ENCODE data around the gene UBAC1.
"Not testable (repeated sequence)": the region's sequence is repeated elsewhere in the genome, so short reads cannot be mapped to it uniquely, and the experiment has no call there.

Gene UBAC1

DNA sequence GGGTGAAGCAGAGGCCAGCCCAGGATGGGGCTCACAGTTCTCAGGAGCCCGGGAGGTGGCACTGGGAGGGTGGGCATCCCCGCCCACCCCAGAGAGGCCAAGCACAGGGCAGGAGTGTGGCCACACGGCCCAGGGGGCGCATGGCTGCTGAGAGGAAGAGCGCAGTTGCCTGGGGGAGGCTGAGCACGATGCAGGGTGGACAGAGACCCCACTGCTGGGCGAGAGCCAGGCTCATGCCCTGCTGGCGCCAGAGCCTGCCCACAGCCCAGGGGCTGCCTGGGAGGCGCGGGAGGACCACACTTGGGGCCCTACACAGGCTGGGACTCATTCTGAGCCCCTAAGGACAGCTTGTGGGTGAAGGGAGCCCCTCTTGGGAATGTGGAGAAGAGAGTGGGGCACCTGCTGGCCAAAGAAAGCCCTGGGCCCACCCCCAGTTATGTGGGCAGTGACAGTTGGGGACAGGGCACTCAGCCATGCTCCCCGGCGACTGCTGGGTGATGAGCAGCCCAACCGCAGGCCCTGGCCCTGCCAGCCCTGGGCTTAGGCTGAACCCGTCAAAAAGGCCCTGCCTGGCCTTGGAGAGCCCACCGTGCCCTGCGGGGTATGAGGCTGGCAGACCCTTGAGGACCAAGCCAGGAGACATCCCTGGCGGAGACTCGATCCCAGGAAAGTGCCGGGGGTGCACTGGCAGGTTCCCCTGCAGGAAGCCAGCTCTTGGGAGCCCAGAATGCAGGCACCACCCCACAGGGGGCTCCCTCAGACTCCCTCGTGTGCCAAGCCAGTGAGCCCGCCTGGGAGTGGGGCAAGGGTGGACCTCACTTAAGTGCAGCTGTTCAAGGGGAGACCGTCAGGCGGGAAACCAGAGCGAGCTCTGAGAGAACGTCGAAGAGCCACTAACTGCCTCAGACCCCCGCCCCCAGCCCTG is 32.2 kb downstream of the UBAC1 start:
- in situ Hi-C loops (cut with MboI; ENCODE audit: low pct_unique_long_range_greater_than_20kb, low sequenced_read_pairs) = no loop called here

DNA sequence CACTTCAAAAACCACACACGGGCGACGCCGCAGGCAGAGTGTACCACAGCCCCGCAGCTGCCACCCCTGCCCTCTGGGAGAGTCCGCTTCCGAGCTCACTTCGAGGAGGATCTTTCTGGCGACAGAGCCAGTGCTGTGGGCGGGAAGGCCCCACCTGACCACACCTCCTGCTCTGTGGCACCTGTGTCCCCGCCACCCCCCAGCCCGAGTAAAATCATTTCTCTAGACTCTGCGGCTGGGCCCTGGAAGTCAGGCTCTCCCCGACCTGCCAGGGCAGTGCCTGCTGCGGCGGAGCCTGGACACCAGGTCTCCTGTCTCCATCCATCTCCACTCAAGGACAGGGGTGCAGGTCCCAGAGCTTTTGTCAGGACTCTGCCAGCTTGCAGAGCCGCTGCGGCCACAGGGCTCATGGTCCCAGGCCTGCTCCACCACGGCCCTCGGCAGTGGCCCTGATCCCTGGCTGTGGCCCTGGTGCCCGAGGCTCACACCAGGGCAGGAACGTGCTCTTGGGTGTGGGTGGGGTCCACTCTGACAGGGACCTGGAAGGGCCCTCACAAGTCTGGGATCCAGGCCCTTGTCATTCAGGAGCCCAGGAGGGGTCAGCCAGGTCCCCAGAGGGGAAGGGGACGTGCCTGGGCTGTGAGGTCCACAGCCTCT is 33.0 kb downstream of the UBAC1 start:
- in situ Hi-C loops (cut with MboI; ENCODE audit: low pct_unique_long_range_greater_than_20kb, low sequenced_read_pairs) = no loop called here
- DNase-seq = no peak

More for the DNA sequence above, 32.2 kb downstream of the UBAC1 start:
- DNase-seq = no peak

DNA sequence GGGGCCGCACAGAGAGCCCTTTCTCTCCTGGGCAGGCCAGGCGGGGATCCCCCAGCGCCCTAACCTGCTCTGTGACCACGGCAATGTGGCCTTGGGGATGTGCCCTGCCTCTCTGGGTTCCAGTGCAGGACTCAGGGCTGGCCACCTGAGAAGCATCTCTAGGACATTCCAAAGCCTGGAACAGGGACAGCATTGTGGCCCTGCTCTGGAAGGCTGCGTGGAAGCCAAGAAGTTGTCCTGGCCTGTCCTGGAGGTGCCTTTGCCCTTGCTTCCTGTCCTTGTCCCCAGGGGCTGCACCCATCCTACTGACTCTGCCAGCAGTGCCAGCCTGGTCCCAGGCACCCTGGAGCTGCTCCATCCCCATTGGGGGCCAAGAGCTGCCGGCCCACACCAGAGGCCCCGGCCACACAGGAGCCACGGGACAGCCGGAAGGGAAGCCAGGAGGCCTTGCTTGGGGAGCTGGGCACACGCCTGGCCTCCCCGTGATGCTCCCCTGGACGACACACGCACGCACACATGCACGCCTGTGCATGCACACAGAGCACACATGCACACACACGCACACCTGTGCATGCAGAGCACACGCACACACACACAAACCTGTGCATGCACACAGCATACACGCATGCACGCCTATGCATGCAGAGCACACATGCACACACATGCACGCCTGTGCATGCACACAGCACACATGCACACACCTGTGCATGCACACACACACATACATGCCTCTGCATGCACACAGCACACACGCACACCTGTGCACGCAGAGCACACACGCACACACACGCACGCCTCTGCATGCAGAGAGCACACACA is 33.8 kb downstream of the UBAC1 start:
- in situ Hi-C loops (cut with MboI; ENCODE audit: low pct_unique_long_range_greater_than_20kb, low sequenced_read_pairs) = no loop called here
- no peak for DNase-seq

DNA sequence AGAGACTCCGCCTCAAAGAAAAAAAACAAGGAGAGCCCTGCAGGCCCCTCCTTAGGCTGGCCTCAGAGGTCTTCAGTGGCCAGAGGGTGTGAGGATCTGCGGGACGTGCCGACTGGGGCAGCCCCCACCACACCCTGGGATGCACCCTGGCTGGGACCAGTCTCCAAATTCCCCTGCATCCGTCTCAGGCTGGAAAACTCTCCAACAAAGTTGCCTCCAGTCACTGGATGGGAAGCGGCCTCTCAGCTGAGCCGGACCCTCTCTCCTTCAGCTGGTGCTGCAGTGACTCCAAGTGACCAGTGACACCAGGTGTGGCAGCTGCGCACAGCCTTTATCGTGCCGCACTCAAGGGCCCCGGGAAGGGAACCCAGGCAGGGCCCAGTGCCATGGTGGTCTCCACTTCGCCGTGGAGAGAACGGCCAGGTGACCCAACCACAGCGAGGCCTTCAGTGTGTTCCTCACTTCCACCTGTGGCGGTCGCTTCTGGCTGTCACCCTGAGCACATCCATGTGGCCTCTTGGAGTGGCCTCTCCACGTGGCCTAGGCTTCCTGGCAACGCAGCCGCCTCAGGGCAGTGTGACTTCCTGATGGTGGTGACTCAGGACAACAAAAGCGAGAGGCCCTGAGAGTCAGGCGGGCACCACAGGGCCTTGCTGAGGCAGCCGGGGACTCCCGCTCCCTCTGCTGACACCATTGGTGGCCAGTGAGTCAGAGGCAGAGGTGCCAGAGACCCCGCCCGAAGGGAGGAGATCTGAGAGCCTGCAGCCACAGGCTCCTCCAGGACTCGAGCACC is 34.6 kb downstream of the UBAC1 start:
- in situ Hi-C loops (cut with MboI; ENCODE audit: low pct_unique_long_range_greater_than_20kb, low sequenced_read_pairs) = no loop called here
- DNase-seq = no peak

DNA sequence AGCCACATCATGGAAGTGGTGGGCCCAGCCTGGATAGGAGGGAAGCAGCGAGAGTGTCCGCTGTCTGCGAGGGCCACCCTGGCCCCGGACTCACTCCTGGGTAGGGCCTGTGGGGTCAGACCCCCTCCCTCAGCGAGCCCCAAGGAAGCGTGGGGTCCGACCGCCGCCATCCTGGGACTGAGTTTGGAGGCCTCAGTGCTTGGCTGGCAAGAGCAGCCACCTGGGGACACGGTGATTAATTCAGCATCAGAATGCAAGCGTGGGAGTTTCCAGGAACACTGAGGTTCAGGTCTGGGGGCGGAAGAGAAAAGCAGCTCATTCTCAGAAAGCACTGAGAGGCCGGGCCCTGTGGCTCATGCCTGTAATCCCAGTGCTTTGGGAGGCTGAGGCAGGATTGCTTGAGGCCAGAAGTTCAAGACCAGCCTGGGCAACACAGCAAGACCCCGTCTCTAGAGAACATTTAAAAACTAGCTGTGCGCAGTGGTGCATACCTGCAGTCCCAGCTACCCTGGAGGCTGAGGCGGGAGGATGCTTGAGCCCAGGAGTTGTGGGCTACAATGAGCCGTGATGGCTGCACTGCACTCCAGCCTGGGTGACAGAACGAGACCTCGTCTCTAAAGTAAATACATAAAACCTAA is 35.6 kb downstream of the UBAC1 start:
- no peak for DNase-seq
- in situ Hi-C loops (cut with MboI; ENCODE audit: low pct_unique_long_range_greater_than_20kb, low sequenced_read_pairs) = no loop called here

DNA sequence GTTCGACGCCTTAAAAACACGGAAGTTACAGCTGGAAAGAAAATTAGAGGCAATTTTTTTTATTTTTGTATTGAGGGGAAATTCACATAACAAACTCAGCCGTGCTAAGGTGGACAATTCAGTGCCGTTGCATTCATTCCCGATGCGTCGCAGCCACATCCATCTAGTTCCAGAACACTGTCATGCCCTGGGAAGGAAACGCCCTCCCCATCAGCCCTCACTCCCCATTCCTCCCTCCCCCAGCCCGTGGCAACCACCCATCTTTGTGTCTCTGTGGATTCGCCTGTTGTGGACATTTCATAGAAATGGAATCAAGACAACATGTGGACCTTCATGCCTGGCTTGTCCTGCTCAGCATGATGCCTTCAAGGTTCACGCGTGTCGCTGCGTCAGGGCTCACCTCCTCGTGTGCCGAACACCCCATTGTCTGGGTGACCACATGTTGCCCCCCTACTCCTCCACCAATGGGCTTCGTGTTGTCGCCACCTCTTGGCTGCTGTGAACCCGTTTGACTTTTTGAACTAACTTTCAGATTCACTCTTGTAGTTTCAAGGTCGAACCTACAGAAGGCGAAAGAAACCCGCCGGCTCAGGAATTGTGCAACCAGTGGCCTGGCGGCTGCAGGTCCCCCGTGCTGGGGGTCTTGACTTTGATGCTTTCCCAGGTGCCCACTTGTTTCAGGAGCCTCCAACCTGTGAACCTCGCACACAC is 36.4 kb downstream of the UBAC1 start:
- DNase-seq = no peak
- in situ Hi-C loops (cut with MboI; ENCODE audit: low pct_unique_long_range_greater_than_20kb, low sequenced_read_pairs) = no loop called here

DNA sequence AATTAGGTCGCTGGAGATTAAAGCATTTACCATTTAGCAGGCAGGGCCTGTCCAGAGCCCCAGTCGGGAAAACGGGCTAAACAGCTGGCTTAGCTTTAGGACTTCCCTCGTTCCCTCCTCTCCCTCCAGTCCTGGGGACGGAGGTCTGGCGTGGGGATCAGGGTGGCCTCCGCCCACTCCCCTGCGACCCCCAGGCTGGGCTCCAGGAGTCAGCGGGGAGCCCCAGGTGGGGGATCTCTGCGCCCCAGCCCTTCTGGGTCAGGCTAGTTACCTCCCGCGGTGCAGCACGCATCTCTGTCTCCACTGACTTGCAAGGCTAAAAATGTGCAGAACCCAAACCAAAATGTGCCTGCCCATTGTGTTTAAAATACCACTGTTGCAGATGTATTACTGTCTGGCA is 37.7 kb downstream of the UBAC1 start:
- in situ Hi-C loops (cut with MboI; ENCODE audit: low pct_unique_long_range_greater_than_20kb, low sequenced_read_pairs) = no loop called here
- no peak for DNase-seq

DNA sequence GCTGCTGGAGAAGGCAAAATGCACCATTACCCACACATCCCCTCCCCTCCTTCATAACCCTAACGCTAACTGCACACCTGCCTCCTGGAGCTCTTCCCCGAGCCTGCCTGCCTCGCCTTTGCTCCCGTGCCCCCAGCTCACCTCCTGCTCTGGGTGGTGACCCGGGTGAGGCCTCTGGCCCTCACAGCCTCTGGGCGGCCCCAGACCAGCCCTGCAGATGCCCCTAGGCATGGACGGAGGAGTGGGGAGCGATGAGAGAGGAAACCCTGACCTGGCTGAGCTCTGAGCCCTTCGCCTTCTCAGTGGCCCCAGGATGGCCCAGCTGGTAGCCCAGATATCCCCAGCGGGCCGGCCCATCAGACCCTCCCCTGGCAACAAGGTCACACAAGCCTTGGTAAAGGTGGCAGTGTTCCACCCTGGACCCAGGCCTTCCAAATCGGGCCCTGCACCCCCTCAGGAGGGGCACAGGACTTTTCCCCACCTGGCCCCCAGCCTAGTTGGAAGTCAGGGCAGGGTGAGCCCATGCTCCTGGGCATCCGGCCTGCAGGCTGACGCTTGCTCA is 39.3 kb downstream of the UBAC1 start:
- no peak for DNase-seq
- in situ Hi-C loops (cut with MboI; ENCODE audit: low pct_unique_long_range_greater_than_20kb, low sequenced_read_pairs) = no loop called here

DNA sequence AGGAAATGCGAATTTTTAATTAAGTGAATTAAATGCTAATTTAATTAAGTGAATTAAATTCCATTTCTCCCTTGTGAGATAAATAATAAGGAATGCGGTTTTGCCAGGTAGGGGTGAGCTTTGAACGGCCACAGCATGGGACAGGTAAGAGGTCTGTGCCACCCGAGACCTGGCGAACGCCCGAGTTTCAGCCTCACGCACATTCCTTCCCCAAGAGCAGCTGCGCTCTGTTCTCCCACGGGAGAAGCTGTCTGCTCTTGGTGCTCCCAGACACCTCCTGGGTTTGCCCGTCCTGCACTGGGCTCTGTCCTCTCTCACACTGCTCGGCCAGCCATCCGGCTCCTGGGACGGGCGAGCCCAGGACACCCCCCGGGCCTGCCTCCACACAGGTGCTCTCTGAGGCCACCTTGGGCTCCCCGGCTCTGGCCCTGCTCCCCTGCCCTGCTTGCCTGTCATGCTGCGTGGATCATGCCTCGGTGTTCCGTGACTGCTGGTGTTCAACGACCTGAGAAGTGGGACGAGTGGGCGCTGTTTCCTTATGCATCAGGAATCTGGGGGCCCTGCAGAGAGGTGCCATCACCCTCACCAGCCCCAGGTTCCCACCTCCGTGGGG is 40.1 kb downstream of the UBAC1 start:
- in situ Hi-C loops (cut with MboI; ENCODE audit: low pct_unique_long_range_greater_than_20kb, low sequenced_read_pairs) = no loop called here
- no peak for DNase-seq

DNA sequence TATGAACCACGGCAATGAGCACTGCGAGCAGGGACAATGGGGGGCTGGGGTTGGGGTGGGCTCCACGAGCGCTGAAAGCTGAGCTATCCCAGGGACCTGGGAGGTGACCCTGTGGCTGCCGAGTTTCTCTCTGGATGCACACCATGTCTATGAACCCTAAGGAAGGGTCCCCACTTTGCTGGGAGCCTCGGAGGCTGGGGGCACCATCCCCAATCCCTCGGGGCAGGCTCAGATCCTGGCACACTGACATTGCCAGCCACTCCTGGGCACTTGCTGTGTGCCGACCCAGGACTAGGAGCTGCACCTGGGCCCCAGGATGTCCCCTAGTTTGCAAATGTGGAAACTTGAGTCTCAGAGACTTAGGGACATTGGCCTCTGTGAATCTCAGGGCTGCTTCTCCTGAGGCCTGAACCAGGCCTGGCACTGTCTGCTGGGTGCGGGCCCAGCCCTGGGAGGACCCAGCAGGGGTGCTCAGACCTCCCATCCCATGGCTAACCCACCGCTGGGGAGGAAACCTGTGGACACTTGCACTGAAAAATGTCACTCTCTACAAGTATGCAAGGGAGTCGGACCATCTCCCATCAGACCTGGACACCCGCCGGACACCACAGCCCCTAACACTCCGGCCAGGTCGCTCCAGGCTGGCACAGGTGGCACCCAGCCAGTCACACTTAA is 40.8 kb downstream of the UBAC1 start:
- no peak for DNase-seq
- in situ Hi-C loops (cut with MboI; ENCODE audit: low pct_unique_long_range_greater_than_20kb, low sequenced_read_pairs) = no loop called here

DNA sequence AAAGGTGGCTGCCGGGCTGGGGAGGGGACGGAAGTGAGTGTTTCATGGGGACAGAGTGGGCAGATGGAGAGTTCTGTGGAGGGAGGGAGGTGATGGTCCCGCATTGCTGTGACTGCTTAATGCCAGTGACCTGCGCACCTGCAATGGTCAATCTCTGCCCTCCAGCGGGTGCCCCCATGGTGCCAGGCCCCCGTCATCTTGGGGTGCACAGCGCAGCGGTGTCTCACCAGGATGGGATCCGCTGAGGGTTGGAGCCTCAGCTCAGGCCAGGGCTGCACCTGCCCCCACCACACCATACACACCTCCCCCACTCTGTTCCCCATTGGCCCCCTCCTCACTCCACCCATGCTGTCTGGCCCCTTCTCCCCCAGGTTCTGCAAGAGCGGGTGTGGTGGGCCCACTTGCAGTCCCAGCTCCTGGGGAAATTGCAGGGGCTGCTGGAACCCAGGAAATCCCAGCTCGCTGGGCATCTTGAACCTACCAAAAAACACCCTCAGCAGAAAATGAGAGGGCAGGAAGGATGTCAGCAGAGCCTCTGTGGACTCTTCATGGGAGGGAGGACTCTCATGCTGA is 41.8 kb downstream of the UBAC1 start:
- DNase-seq = no peak
- in situ Hi-C loops (cut with MboI; ENCODE audit: low pct_unique_long_range_greater_than_20kb, low sequenced_read_pairs) = no loop called here

DNA sequence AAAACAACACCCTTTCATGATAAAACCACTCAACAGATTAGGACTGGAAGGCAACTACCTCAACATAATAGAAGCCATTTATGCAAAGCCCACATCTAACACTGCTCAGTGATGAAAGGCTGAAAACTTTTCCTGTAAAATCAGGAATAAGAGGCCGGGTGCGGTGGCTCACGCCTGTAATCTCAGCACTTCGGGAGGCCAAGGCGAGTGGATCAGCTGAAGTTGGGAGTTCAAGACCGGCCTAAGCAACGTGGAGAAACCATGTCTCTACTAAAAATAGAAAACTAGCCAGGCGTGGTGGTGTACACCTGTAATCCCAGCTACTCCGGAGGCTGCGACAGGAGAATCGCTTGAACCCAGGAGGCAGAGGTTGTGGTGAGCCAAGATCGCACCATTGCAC is 44.9 kb downstream of the UBAC1 start:
- in situ Hi-C loops (cut with MboI; ENCODE audit: low pct_unique_long_range_greater_than_20kb, low sequenced_read_pairs); DNase-seq: not testable (repeated sequence)

DNA sequence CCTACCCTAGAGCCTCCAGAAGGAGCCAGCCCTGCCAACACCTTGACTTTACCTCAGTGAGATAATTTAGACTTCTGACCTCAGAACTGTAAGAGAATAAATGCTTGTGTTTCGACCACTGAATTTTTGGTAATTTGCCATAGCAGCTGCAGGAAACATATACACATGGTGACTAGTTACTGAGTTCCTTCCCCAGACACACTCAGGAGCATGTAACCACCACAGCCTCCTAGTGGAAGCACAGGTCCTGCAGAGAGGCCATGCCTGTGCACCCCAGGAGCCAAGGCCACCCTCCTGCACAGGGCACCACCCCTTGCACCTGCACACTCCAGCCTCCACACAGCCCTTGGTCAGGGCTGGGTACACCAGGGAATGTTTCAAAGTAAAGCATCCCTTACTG is 46.3 kb downstream of the UBAC1 start:
- no peak for DNase-seq
- in situ Hi-C loops (cut with MboI; ENCODE audit: low pct_unique_long_range_greater_than_20kb, low sequenced_read_pairs) = no loop called here

DNA sequence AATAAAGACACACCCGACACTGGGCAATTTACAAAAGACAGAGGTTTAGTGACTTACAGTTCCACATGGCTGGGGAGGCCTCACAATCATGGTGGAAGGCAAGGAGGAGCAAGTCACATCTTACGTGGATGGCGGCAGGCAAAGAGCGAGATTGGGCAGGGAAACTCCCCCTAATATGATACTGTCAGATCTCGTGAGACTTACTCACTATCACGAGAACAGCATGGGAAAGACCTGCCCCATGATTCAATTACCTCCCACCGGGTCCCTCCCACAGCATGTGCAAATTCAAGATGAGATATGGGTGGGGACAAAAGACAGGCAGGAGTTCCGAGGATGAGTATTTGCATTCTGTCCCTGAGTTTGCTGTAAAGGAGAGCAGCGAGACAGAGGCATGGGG is 49.9 kb downstream of the UBAC1 start:
- DNase-seq; in situ Hi-C loops (cut with MboI; ENCODE audit: low pct_unique_long_range_greater_than_20kb, low sequenced_read_pairs): not testable (repeated sequence)

DNA sequence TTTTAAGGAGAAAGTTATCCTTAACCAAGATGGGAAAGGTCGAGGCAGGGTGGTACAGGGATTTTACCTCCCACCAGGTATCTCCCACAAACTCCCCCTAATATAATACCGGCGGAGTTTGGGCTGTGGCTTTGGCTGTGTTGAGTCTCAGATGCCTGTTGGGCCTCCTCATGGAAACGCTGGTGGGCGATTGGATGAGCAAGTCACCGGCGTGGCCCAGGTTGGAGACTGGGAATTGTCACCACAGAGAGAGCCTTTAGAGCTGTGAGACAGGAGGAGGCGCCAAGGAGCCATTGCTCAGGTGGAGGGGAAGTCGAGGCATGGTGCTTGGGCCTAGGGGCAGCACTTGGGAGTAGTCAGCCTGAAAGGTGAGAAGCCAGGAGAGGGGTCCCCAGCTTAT is 50.4 kb downstream of the UBAC1 start:
- in situ Hi-C loops (cut with MboI; ENCODE audit: low pct_unique_long_range_greater_than_20kb, low sequenced_read_pairs) = no loop called here
- DNase-seq = no peak

DNA sequence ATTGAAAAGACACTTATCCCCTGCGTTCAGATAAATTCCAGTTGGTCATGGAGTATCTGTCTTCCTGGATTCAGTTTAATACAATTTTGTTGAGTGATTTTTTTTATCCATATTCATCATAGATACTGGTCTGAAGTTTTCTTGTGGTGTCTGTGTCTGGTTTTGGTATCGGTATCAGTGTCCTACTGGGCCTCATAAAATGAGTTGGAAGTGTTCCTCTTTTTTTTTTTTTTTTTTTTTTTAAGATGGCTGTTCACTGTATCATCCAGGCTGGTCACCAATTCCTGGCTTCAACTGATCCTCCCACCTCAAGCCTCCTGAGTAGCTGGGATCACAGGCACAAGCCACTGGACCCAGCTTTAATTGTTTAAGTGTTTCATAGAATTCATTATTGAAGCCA is 51.0 kb downstream of the UBAC1 start:
- DNase-seq = no peak
- in situ Hi-C loops (cut with MboI; ENCODE audit: low pct_unique_long_range_greater_than_20kb, low sequenced_read_pairs) = no loop called here

DNA sequence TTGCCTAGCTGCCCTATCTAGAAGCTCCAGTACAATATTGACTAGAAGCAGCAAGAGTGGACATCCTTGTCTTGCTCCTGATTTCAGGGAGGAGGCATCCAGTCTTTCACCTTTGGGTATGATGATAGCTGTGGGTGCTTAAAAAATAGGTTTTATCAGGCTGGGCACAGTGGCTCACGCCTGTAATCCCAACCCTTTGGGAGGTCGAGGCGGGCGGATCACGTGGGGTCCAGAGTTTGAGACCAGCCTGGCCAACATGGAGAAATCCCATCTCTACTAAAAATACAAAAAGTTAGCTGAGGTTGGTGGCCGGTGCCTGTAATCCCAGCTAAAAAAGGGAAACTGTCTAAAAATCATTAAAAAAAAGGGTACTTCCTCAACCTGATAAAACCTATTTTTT is 51.8 kb downstream of the UBAC1 start:
- in situ Hi-C loops (cut with MboI; ENCODE audit: low pct_unique_long_range_greater_than_20kb, low sequenced_read_pairs) = no loop called here
- DNase-seq = no peak

All from KBM-7 (cell line).